Rectal smooth muscle tissue (tissue), 1 donor: ENCODE results near the gene S100A2.

Source experiments
- H3K27ac ChIP-seq: one replicate; pipeline ENCODE4 v1.7.0; 2013; ENCODE audit warnings: low read depth, low read length, inconsistent platforms
- H3K27me3 ChIP-seq: one replicate; pipeline ENCODE4 v1.7.0; 2013; ENCODE audit warnings: low read length; ENCODE audit not compliant: control insufficient read depth, insufficient read depth
- H3K36me3 ChIP-seq: one replicate; pipeline ENCODE4 v1.7.0; 2013; ENCODE audit warnings: low read length; ENCODE audit not compliant: control insufficient read depth, insufficient read depth
- H3K4me1 ChIP-seq: one replicate; pipeline ENCODE4 v1.7.0; 2013; ENCODE audit warnings: low read length; ENCODE audit not compliant: control insufficient read depth, insufficient read depth
- H3K4me3 ChIP-seq: one replicate; pipeline ENCODE4 v1.7.0; 2013; ENCODE audit warnings: low read length
- H3K9ac ChIP-seq: one replicate; pipeline ENCODE4 v1.7.0; 2013; ENCODE audit warnings: low read length

The S100A2 gene

GRCh38 chr1:153546796-153547559 lies 18.7 kb downstream of the S100A2 start:
- peaks cover 7% of the 10 kb centered on the region for H3K36me3 ChIP-seq
- no peaks in the 10 kb centered on the region for H3K27me3 ChIP-seq
- H3K4me3 ChIP-seq, result peak overlapping the region; percentile 15
- no peak overlapping the region for H3K9ac ChIP-seq
- no peak overlapping the region for H3K27ac ChIP-seq
- peaks cover 50% of the 10 kb centered on the region for H3K4me1 ChIP-seq

GRCh38 chr1:153546371-153546770 lies 19.3 kb downstream of the S100A2 start:
- H3K27ac ChIP-seq, result peak overlapping the region; percentile 83
- no peaks in the 10 kb centered on the region for H3K27me3 ChIP-seq
- peaks cover 50% of the 10 kb centered on the region for H3K4me1 ChIP-seq
- H3K4me3 ChIP-seq, result peak overlapping the region; percentile 62
- peaks cover 7% of the 10 kb centered on the region for H3K36me3 ChIP-seq
- H3K9ac ChIP-seq, result no peak overlapping the region

- Histone ChIP-seq H3K4me1 (peaks cover 50% of the 10 kb centered on the region), H3K9ac (peak within 1 kb of the TSS; percentile 47), H3K4me3 (peak within 1 kb of the TSS; percentile 62), H3K27me3 (no peaks in the 10 kb centered on the region), H3K27ac (peak within 1 kb of the TSS; percentile 83), H3K36me3 (peaks cover 7% of the 10 kb centered on the region)
Measured at GRCh38 chr1:153545067-153546055, 20.3 kb downstream of the S100A2 start, which contains the start of gene S100A4. S100A4 (minus strand) TSS chr1:153545806; CDS start chr1:153544794, 1,012 bp downstream.

- H3K27ac ChIP-seq, result peak overlapping the region; percentile 83
- H3K4me1 ChIP-seq, result peaks cover 49% of the 10 kb centered on the region
- H3K4me3 ChIP-seq, result peak overlapping the region; percentile 48
- H3K36me3 ChIP-seq, result peaks cover 7% of the 10 kb centered on the region
- no peak overlapping the region for H3K9ac ChIP-seq
- no peaks in the 10 kb centered on the region for H3K27me3 ChIP-seq
Measured at GRCh38 chr1:153544453-153545066, 21.1 kb downstream of the S100A2 start.

GRCh38 chr1:153543736-153544135 lies 21.9 kb downstream of the S100A2 start:
- peaks cover 41% of the 10 kb centered on the region for H3K4me1 ChIP-seq
- peak overlapping the region; percentile 48 for H3K4me3 ChIP-seq
- no peaks in the 10 kb centered on the region for H3K27me3 ChIP-seq
- H3K9ac ChIP-seq, result no peak overlapping the region
- H3K27ac ChIP-seq, result peak overlapping the region; percentile 83
- H3K36me3 ChIP-seq, result peaks cover 7% of the 10 kb centered on the region

- peaks cover 35% of the 10 kb centered on the region for H3K4me1 ChIP-seq
- H3K9ac ChIP-seq, result no peak overlapping the region
- H3K4me3 ChIP-seq, result peak overlapping the region; percentile 48
- H3K27me3 ChIP-seq, result no peaks in the 10 kb centered on the region
- peaks cover 7% of the 10 kb centered on the region for H3K36me3 ChIP-seq
- H3K27ac ChIP-seq, result peak overlapping the region; percentile 83
Measured at GRCh38 chr1:153542956-153543711, 22.5 kb downstream of the S100A2 start.

GRCh38 chr1:153541641-153542590 lies 23.7 kb downstream of the S100A2 start:
- H3K36me3 ChIP-seq, result peaks cover 7% of the 10 kb centered on the region
- H3K27ac ChIP-seq, result no peak overlapping the region
- H3K27me3 ChIP-seq, result no peaks in the 10 kb centered on the region
- no peak overlapping the region for H3K9ac ChIP-seq
- peaks cover 33% of the 10 kb centered on the region for H3K4me1 ChIP-seq
- H3K4me3 ChIP-seq, result no peak overlapping the region

GRCh38 chr1:153540394-153541361 lies 25.0 kb downstream of the S100A2 start, which contains the start of gene S100A5:
S100A5 (minus strand) TSS chr1:153540934; CDS start chr1:153540191, 743 bp downstream.
- Histone ChIP-seq H3K27ac (no peak within 1 kb of the TSS), H3K4me3 (no peak within 1 kb of the TSS), H3K4me1 (peaks cover 28% of the 10 kb centered on the region), H3K27me3 (no peaks in the 10 kb centered on the region), H3K36me3 (peaks cover 7% of the 10 kb centered on the region), H3K9ac (no peak within 1 kb of the TSS)

- Histone ChIP-seq H3K27me3 (no peaks in the 10 kb centered on the region), H3K9ac (no peak overlapping the region), H3K36me3 (peaks cover 8% of the 10 kb centered on the region), H3K27ac (no peak overlapping the region), H3K4me1 (peaks cover 25% of the 10 kb centered on the region), H3K4me3 (no peak overlapping the region)
Measured at GRCh38 chr1:153539395-153540093, 26.1 kb downstream of the S100A2 start.
